K562 (cell line): ENCODE data around the gene OPRL1. TPM values are rescaled to one million over a fixed set of nuclear protein-coding genes. Genes with fewer than 3 reads are reported as not detected.

Experiments used
- COPS2 ChIP-seq: fragments of 450-650 bp; conservative IDR thresholded peaks from 2 replicates; pipeline ENCODE4 v1.6.1; 2016; ENCODE audit warnings: mild to moderate bottlenecking, moderate library complexity
- DMBX1 ChIP-seq: fragments of 250-450 bp; sonication (Bioruptor Pico); IDR thresholded peaks from 2 replicates; pipeline ENCODE4 v1.8.0; 2022; ENCODE audit warnings: inconsistent platforms, mild to moderate bottlenecking, moderate library complexity, borderline replicate concordance
- E2F3 ChIP-seq: fragments of 250-450 bp; sonication (Bioruptor Pico); IDR thresholded peaks from 2 replicates; pipeline ENCODE4 v1.4.0; 2020; ENCODE audit warnings: mild to moderate bottlenecking
- EZH2 ChIP-seq: IDR thresholded peaks from 2 replicates; pipeline ENCODE4 v1.6.1; 2012; ENCODE audit warnings: low read depth, mild to moderate bottlenecking, inconsistent platforms, low read length, borderline replicate concordance
- KLF1 ChIP-seq: fragments of 450-650 bp; IDR thresholded peaks from 2 replicates; pipeline ENCODE4 v1.6.1; 2016; ENCODE audit warnings: missing genetic modification characterization, missing compliant biosample characterization
- MECOM ChIP-seq: fragments of 250-450 bp; sonication (Bioruptor Pico); IDR thresholded peaks from 2 replicates; pipeline ENCODE4 v1.8.0; 2022; ENCODE audit warnings: inconsistent platforms
- PHF8 ChIP-seq: fragments of 200-600 bp; sonication (generic); IDR thresholded peaks from 2 replicates; pipeline ENCODE4 v1.6.1; 2012; ENCODE audit warnings: mixed run types, mild to moderate bottlenecking, inconsistent platforms, low read length, moderate library complexity, borderline replicate concordance
- POLR2AphosphoS2 ChIP-seq: IDR thresholded peaks from 2 replicates; pipeline ENCODE4 v1.6.1; 2012; ENCODE audit warnings: low read length, improper control_type of control experiment
- RBM22 ChIP-seq: fragments of 200-400 bp; formaldehyde crosslinking; IDR thresholded peaks from 2 replicates; pipeline ENCODE4 v1.6.1; 2018; ENCODE audit warnings: low read length, low read depth; ENCODE audit not compliant: poor library complexity, severe bottlenecking
- SETDB1 ChIP-seq: IDR thresholded peaks from one replicate; pipeline ENCODE4 v1.6.1; 2012; ENCODE audit warnings: low read length, control low read depth, inconsistent platforms
- TBL1XR1 ChIP-seq, 2 experiments: IDR thresholded peaks; 2 replicates each; pipeline ENCODE4 v1.6.1; 2012; ENCODE audit warnings: improper control_type of control experiment in 2 of 2, low read length in 2 of 2, mild to moderate bottlenecking in 1 of 2
- ZNF24 ChIP-seq: fragments of 450-650 bp; IDR thresholded peaks from 2 replicates; pipeline ENCODE4 v1.6.1; 2016
- ZNF589 ChIP-seq: fragments of 200-800 bp; sonication (Bioruptor generic); IDR thresholded peaks from 2 replicates; pipeline ENCODE4 v1.6.1; 2016; ENCODE audit warnings: low read depth, missing genetic modification characterization, missing compliant biosample characterization
- ZNF75A ChIP-seq: fragments of 450-650 bp; formaldehyde crosslinking; IDR thresholded peaks from 2 replicates; pipeline ENCODE4 v1.4.0; 2020; ENCODE audit warnings: mild to moderate bottlenecking
- polyA plus RNA-seq, 8 experiments: library from polyadenylated mRNA; depleted of rRNA in 4 of 8; stranded (reverse) in 5 of 8; unstranded in 3 of 8; fragments of >200 nt; fragmentation: Nextera tagmentation in 2 of 8; fragmentation: Illumina TruSeq in 1 of 8; extraction: Ambion mirVana in 2 of 8; extraction: Trizol in 1 of 8; gene quantifications; 2 replicates each; pipeline versions ENCODE4 v1.2.1 to v1.2.3, GENCODE V29; 2011 to 2014; ENCODE audit warnings: inconsistent platforms in 1 of 8, missing spikeins in 1 of 8
- total RNA-seq, 7 experiments: library from RNA; depleted of rRNA in 6 of 7; stranded (reverse); fragments of >200 nt in 6 of 7; fragmentation: Illumina TruSeq in 2 of 7; extraction: Trizol in 2 of 7; gene quantifications; 2 replicates each; pipeline versions ENCODE4 v1.2.1 to v1.2.3, GENCODE V29; 2011 to 2021; ENCODE audit warnings: low replicate concordance in 1 of 7
- TF ChIP-seq, protein P1 (sequence below): fragments of 250-450 bp; sonication (Bioruptor Pico); IDR thresholded peaks from 2 replicates; pipeline ENCODE4 v1.5.1; 2021; ENCODE audit warnings: mild to moderate bottlenecking
- TF ChIP-seq, protein P2 (sequence below): fragments of 250-450 bp; sonication (Bioruptor Pico); IDR thresholded peaks from 2 replicates; pipeline ENCODE4 v1.4.0; 2020; ENCODE audit warnings: mild to moderate bottlenecking, moderate library complexity, borderline replicate concordance
- TF ChIP-seq, protein P3 (sequence below): sonication (generic); formaldehyde crosslinking; IDR thresholded peaks from 2 replicates; pipeline ENCODE4 v1.8.0; 2022; ENCODE audit warnings: mild to moderate bottlenecking, missing genetic modification reagents
- TF ChIP-seq, protein P4 (sequence below): fragments of 450-650 bp; IDR thresholded peaks from 2 replicates; pipeline ENCODE4 v1.6.1; 2017; ENCODE audit warnings: antibody characterized with exemption, mild to moderate bottlenecking

The OPRL1 gene
- total and polyA plus RNA-seq, 9 of the 15 experiments (the other 6 are each of a cell fraction or from before 2014, with no cell fraction given) = 0.06 to 0.33 (median 0.11) TPM; not detected in 2

DNA sequence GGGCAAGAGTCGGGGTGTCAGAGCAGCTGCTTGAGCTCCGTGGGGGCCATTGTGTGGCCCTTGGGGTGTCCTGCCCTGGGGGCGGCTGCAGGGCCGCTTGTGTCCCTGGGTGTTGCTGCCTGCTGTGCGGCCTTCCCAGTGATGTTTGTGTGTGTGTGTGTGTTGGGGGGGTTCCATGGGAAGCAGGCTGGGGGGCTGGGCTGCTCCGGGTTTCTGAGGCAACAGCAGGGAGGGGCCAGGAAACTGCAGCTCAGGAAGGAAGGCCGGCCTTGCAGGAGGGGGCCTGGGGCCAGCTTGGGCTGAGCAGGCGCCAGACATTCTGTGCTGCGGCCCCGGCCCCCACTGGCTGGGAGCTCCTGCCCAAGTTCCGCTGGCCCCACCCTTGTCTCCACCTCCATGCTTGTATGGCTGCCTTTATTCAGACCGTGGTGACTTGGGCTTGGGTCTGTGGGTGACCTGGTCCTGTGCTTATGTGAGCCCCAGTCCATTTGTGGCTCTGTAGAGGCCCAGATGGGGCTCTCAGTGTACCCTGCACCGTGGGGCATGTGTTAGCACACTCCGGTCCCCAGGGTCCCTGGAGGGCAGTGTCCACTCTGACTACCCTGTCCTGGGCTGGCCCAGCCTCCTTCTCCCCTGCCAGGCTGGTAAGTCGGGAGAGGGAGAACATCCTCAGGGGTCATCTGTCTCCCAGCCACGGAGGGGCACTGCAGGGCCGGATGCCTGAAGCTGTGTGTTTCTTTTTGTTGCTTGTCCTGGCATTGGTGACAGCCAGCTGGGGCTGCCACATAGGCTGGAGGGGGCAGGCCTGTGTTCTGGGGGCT lies 25.8 kb upstream of the OPRL1 start (continued):
- TF ChIP-seq, protein P1, sequence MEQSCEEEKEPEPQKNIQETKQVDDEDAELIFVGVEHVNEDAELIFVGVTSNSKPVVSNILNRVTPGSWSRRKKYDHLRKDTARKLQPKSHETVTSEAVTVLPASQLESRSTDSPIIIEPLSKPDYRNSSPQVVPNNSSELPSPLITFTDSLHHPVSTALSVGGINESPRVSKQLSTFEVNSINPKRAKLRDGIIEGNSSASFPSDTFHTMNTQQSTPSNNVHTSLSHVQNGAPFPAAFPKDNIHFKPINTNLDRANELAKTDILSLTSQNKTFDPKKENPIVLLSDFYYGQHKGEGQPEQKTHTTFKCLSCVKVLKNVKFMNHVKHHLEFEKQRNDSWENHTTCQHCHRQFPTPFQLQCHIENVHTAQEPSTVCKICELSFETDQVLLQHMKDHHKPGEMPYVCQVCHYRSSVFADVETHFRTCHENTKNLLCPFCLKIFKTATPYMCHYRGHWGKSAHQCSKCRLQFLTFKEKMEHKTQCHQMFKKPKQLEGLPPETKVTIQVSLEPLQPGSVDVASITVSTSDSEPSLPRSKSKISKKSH (CRISPR knock-in tag) = no peak
- TF ChIP-seq, protein P2, sequence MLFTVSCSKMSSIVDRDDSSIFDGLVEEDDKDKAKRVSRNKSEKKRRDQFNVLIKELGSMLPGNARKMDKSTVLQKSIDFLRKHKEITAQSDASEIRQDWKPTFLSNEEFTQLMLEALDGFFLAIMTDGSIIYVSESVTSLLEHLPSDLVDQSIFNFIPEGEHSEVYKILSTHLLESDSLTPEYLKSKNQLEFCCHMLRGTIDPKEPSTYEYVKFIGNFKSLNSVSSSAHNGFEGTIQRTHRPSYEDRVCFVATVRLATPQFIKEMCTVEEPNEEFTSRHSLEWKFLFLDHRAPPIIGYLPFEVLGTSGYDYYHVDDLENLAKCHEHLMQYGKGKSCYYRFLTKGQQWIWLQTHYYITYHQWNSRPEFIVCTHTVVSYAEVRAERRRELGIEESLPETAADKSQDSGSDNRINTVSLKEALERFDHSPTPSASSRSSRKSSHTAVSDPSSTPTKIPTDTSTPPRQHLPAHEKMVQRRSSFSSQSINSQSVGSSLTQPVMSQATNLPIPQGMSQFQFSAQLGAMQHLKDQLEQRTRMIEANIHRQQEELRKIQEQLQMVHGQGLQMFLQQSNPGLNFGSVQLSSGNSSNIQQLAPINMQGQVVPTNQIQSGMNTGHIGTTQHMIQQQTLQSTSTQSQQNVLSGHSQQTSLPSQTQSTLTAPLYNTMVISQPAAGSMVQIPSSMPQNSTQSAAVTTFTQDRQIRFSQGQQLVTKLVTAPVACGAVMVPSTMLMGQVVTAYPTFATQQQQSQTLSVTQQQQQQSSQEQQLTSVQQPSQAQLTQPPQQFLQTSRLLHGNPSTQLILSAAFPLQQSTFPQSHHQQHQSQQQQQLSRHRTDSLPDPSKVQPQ = no peak
- TF ChIP-seq, protein P3, sequence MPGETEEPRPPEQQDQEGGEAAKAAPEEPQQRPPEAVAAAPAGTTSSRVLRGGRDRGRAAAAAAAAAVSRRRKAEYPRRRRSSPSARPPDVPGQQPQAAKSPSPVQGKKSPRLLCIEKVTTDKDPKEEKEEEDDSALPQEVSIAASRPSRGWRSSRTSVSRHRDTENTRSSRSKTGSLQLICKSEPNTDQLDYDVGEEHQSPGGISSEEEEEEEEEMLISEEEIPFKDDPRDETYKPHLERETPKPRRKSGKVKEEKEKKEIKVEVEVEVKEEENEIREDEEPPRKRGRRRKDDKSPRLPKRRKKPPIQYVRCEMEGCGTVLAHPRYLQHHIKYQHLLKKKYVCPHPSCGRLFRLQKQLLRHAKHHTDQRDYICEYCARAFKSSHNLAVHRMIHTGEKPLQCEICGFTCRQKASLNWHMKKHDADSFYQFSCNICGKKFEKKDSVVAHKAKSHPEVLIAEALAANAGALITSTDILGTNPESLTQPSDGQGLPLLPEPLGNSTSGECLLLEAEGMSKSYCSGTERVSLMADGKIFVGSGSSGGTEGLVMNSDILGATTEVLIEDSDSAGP (CRISPR knock-in tag) = no peak
- no peak for TF ChIP-seq SETDB1
- TF ChIP-seq PHF8 = peak; percentile 39; the same call in 1 of the 2 replicates
- no peak for TF ChIP-seq TBL1XR1 (IDR thresholded peaks at IDR 0.05; ENCODE audit: low read length in 2 of 2)
- TF ChIP-seq POLR2AphosphoS2 = no peak
- no peak for TF ChIP-seq KLF1 (tag)
- TF ChIP-seq, protein P4, sequence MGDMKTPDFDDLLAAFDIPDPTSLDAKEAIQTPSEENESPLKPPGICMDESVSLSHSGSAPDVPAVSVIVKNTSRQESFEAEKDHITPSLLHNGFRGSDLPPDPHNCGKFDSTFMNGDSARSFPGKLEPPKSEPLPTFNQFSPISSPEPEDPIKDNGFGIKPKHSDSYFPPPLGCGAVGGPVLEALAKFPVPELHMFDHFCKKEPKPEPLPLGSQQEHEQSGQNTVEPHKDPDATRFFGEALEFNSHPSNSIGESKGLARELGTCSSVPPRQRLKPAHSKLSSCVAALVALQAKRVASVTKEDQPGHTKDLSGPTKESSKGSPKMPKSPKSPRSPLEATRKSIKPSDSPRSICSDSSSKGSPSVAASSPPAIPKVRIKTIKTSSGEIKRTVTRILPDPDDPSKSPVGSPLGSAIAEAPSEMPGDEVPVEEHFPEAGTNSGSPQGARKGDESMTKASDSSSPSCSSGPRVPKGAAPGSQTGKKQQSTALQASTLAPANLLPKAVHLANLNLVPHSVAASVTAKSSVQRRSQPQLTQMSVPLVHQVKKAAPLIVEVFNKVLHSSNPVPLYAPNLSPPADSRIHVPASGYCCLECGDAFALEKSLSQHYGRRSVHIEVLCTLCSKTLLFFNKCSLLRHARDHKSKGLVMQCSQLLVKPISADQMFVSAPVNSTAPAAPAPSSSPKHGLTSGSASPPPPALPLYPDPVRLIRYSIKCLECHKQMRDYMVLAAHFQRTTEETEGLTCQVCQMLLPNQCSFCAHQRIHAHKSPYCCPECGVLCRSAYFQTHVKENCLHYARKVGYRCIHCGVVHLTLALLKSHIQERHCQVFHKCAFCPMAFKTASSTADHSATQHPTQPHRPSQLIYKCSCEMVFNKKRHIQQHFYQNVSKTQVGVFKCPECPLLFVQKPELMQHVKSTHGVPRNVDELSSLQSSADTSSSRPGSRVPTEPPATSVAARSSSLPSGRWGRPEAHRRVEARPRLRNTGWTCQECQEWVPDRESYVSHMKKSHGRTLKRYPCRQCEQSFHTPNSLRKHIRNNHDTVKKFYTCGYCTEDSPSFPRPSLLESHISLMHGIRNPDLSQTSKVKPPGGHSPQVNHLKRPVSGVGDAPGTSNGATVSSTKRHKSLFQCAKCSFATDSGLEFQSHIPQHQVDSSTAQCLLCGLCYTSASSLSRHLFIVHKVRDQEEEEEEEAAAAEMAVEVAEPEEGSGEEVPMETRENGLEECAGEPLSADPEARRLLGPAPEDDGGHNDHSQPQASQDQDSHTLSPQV = peak; percentile 51; the same call in 1 of the 2 replicates
- TF ChIP-seq ZNF75A = no peak
- no peak for TF ChIP-seq E2F3 (CRISPR knock-in tag)
- TF ChIP-seq ZNF24 = no peak
- no peak for TF ChIP-seq EZH2
- TF ChIP-seq DMBX1 (CRISPR knock-in tag) = no peak
- TF ChIP-seq MECOM (CRISPR knock-in tag) = no peak
- TF ChIP-seq ZNF589 = peak; percentile 30; the same call in 1 of the 2 replicates
- TF ChIP-seq COPS2 = no peak
- no peak for TF ChIP-seq RBM22
